ENCODE data around the gene SYTL3.
"Not testable (repeated sequence)": the region's sequence is repeated elsewhere in the genome, so short reads cannot be mapped to it uniquely, and the experiment has no call there.

The SYTL3 gene

GRCh38 chr6:158666628-158667359 lies 16.9 kb downstream of the SYTL3 start:
- no peak for DNase-seq
- Histone ChIP-seq H3K27me3 (replicated peaks) (no peaks in the 10 kb centered on the region), H3K27ac (no peak overlapping the region), H3K36me3 (replicated peaks) (no peaks in the 10 kb centered on the region), H3K4me3 (ENCODE audit: low read depth, low read length) (no peak overlapping the region)
- in situ Hi-C loops (cut with HindIII; ENCODE audit: low pct_ligation_motif_present, low sequenced_read_pairs) = no loop called here
- no peak for TF ChIP-seq CTCF (IDR thresholded peaks at IDR 0.05; ENCODE audit: low read depth, low read length, missing control alignments)

GRCh38 chr6:158667360-158667981 lies 17.6 kb downstream of the SYTL3 start:
- no peak for DNase-seq
- Histone ChIP-seq H3K27ac (no peak overlapping the region), H3K27me3 (replicated peaks) (no peaks in the 10 kb centered on the region), H3K4me3 (ENCODE audit: low read depth, low read length) (no peak overlapping the region), H3K36me3 (replicated peaks) (no peaks in the 10 kb centered on the region)
- TF ChIP-seq CTCF (IDR thresholded peaks at IDR 0.05; ENCODE audit: low read depth, low read length, missing control alignments) = no peak
- in situ Hi-C loops (cut with HindIII; ENCODE audit: low pct_ligation_motif_present, low sequenced_read_pairs) = no loop called here

- no peak overlapping the region for H3K27ac ChIP-seq
- H3K27me3 ChIP-seq (replicated peaks) = no peaks in the 10 kb centered on the region
- H3K36me3 ChIP-seq (replicated peaks) = no peaks in the 10 kb centered on the region
- no peak overlapping the region for H3K4me3 ChIP-seq (ENCODE audit: low read depth, low read length)
- no peak for TF ChIP-seq CTCF (IDR thresholded peaks at IDR 0.05; ENCODE audit: low read depth, low read length, missing control alignments)
- in situ Hi-C loops (cut with HindIII; ENCODE audit: low pct_ligation_motif_present, low sequenced_read_pairs) = no loop called here
- DNase-seq = no peak
Measured at GRCh38 chr6:158668707-158669103, 18.9 kb downstream of the SYTL3 start.

- no peaks in the 10 kb centered on the region for H3K27me3 ChIP-seq (replicated peaks)
- in situ Hi-C loops (cut with HindIII; ENCODE audit: low pct_ligation_motif_present, low sequenced_read_pairs) = no loop called here
- H3K4me3 ChIP-seq (ENCODE audit: low read depth, low read length) = no peak overlapping the region
- peak; percentile 18 for DNase-seq
- no peak for TF ChIP-seq CTCF (IDR thresholded peaks at IDR 0.05; ENCODE audit: low read depth, low read length, missing control alignments)
- no peaks in the 10 kb centered on the region for H3K36me3 ChIP-seq (replicated peaks)
- no peak overlapping the region for H3K27ac ChIP-seq
Measured at GRCh38 chr6:158669145-158670035, 19.5 kb downstream of the SYTL3 start.

GRCh38 chr6:158672119-158672518 lies 22.3 kb downstream of the SYTL3 start:
- in situ Hi-C loops (cut with HindIII; ENCODE audit: low pct_ligation_motif_present, low sequenced_read_pairs); H3K27me3 ChIP-seq (replicated peaks); H3K27ac ChIP-seq; H3K36me3 ChIP-seq (replicated peaks); DNase-seq; H3K4me3 ChIP-seq (ENCODE audit: low read depth, low read length): not testable (repeated sequence)

- no peak overlapping the region for H3K4me3 ChIP-seq (ENCODE audit: low read depth, low read length)
- no peak for DNase-seq
- no peaks in the 10 kb centered on the region for H3K36me3 ChIP-seq (replicated peaks)
- no peaks in the 10 kb centered on the region for H3K27me3 ChIP-seq (replicated peaks)
- no peak overlapping the region for H3K27ac ChIP-seq
- no peak for TF ChIP-seq CTCF (IDR thresholded peaks at IDR 0.05; ENCODE audit: low read depth, low read length, missing control alignments)
- in situ Hi-C loops (cut with HindIII; ENCODE audit: low pct_ligation_motif_present, low sequenced_read_pairs) = no loop called here
Measured at GRCh38 chr6:158672726-158673125, 22.9 kb downstream of the SYTL3 start.
